ENCODE measurements around the gene RASGEF1C.

The RASGEF1C gene

GRCh38 chr5:180209137-180209581, at the start of gene RASGEF1C:
RASGEF1C (minus strand) TSS chr5:180209211; CDS start chr5:180138052, 71,159 bp downstream.
- Histone ChIP-seq H3K9me3 (ENCODE audit: control insufficient read depth, low read length) (no peaks in the 10 kb centered on the region), H3K27me3 (ENCODE audit: control insufficient read depth, insufficient read depth, low read length) (peaks cover 25% of the 10 kb centered on the region), H3K36me3 (ENCODE audit: control insufficient read depth, insufficient read depth, low read length) (no peaks in the 10 kb centered on the region), H3K9ac (ENCODE audit: low read length) (no peak within 1 kb of the TSS), H3K4me3 (ENCODE audit: low read length) (no peak within 1 kb of the TSS), H3K4me1 (ENCODE audit: control insufficient read depth, insufficient read depth, low read length) (peaks cover 4% of the 10 kb centered on the region)

- H3K9ac ChIP-seq (ENCODE audit: low read length) = no peak overlapping the region
- no peak overlapping the region for H3K4me3 ChIP-seq (ENCODE audit: low read length)
- H3K36me3 ChIP-seq (ENCODE audit: control insufficient read depth, insufficient read depth, low read length) = no peaks in the 10 kb centered on the region
- no peaks in the 10 kb centered on the region for H3K4me1 ChIP-seq (ENCODE audit: control insufficient read depth, insufficient read depth, low read length)
- no peaks in the 10 kb centered on the region for H3K27me3 ChIP-seq (ENCODE audit: control insufficient read depth, insufficient read depth, low read length)
- peaks cover 42% of the 10 kb centered on the region for H3K9me3 ChIP-seq (ENCODE audit: control insufficient read depth, low read length)
Measured at GRCh38 chr5:180253036-180253824, 44.2 kb upstream of the RASGEF1C start.

- Histone ChIP-seq H3K9ac (ENCODE audit: low read length) (no peak overlapping the region), H3K4me3 (ENCODE audit: low read length) (no peak overlapping the region), H3K9me3 (ENCODE audit: control insufficient read depth, low read length) (peaks cover 28% of the 10 kb centered on the region), H3K27me3 (ENCODE audit: control insufficient read depth, insufficient read depth, low read length) (no peaks in the 10 kb centered on the region), H3K36me3 (ENCODE audit: control insufficient read depth, insufficient read depth, low read length) (peaks cover 5% of the 10 kb centered on the region), H3K4me1 (ENCODE audit: control insufficient read depth, insufficient read depth, low read length) (no peaks in the 10 kb centered on the region)
Measured at GRCh38 chr5:180251887-180252286, 42.9 kb upstream of the RASGEF1C start.

- Histone ChIP-seq H3K9me3 (ENCODE audit: control insufficient read depth, low read length) (peaks cover 21% of the 10 kb centered on the region), H3K4me3 (ENCODE audit: low read length) (no peak overlapping the region), H3K36me3 (ENCODE audit: control insufficient read depth, insufficient read depth, low read length) (peaks cover 5% of the 10 kb centered on the region), H3K27me3 (ENCODE audit: control insufficient read depth, insufficient read depth, low read length) (no peaks in the 10 kb centered on the region), H3K9ac (ENCODE audit: low read length) (no peak overlapping the region), H3K4me1 (ENCODE audit: control insufficient read depth, insufficient read depth, low read length) (no peaks in the 10 kb centered on the region)
Measured at GRCh38 chr5:180251141-180251540, 42.1 kb upstream of the RASGEF1C start.

- Histone ChIP-seq H3K9me3 (ENCODE audit: control insufficient read depth, low read length) (peaks cover 15% of the 10 kb centered on the region), H3K27me3 (ENCODE audit: control insufficient read depth, insufficient read depth, low read length) (no peaks in the 10 kb centered on the region), H3K4me3 (ENCODE audit: low read length) (no peak overlapping the region), H3K9ac (ENCODE audit: low read length) (no peak overlapping the region), H3K4me1 (ENCODE audit: control insufficient read depth, insufficient read depth, low read length) (no peaks in the 10 kb centered on the region), H3K36me3 (ENCODE audit: control insufficient read depth, insufficient read depth, low read length) (peaks cover 5% of the 10 kb centered on the region)
Measured at GRCh38 chr5:180250329-180250728, 41.3 kb upstream of the RASGEF1C start.

- no peaks in the 10 kb centered on the region for H3K36me3 ChIP-seq (ENCODE audit: control insufficient read depth, insufficient read depth, low read length)
- H3K4me1 ChIP-seq (ENCODE audit: control insufficient read depth, insufficient read depth, low read length) = no peaks in the 10 kb centered on the region
- H3K9me3 ChIP-seq (ENCODE audit: control insufficient read depth, low read length) = no peaks in the 10 kb centered on the region
- no peak overlapping the region for H3K9ac ChIP-seq (ENCODE audit: low read length)
- no peak overlapping the region for H3K4me3 ChIP-seq (ENCODE audit: low read length)
- no peaks in the 10 kb centered on the region for H3K27me3 ChIP-seq (ENCODE audit: control insufficient read depth, insufficient read depth, low read length)
Measured at GRCh38 chr5:180241600-180241999, 32.6 kb upstream of the RASGEF1C start.

- Histone ChIP-seq H3K27me3 (ENCODE audit: control insufficient read depth, insufficient read depth, low read length) (no peaks in the 10 kb centered on the region), H3K4me3 (ENCODE audit: low read length) (no peak overlapping the region), H3K36me3 (ENCODE audit: control insufficient read depth, insufficient read depth, low read length) (no peaks in the 10 kb centered on the region), H3K9me3 (ENCODE audit: control insufficient read depth, low read length) (no peaks in the 10 kb centered on the region), H3K4me1 (ENCODE audit: control insufficient read depth, insufficient read depth, low read length) (no peaks in the 10 kb centered on the region), H3K9ac (ENCODE audit: low read length) (no peak overlapping the region)
Measured at GRCh38 chr5:180238631-180239030, 29.6 kb upstream of the RASGEF1C start.

- Histone ChIP-seq H3K9ac (ENCODE audit: low read length) (no peak overlapping the region), H3K4me1 (ENCODE audit: control insufficient read depth, insufficient read depth, low read length) (no peaks in the 10 kb centered on the region), H3K4me3 (ENCODE audit: low read length) (no peak overlapping the region), H3K36me3 (ENCODE audit: control insufficient read depth, insufficient read depth, low read length) (no peaks in the 10 kb centered on the region), H3K9me3 (ENCODE audit: control insufficient read depth, low read length) (no peaks in the 10 kb centered on the region), H3K27me3 (ENCODE audit: control insufficient read depth, insufficient read depth, low read length) (no peaks in the 10 kb centered on the region)
Measured at GRCh38 chr5:180235846-180236245, 26.8 kb upstream of the RASGEF1C start.

- no peaks in the 10 kb centered on the region for H3K9me3 ChIP-seq (ENCODE audit: control insufficient read depth, low read length)
- no peak overlapping the region for H3K9ac ChIP-seq (ENCODE audit: low read length)
- no peak overlapping the region for H3K4me3 ChIP-seq (ENCODE audit: low read length)
- no peaks in the 10 kb centered on the region for H3K4me1 ChIP-seq (ENCODE audit: control insufficient read depth, insufficient read depth, low read length)
- no peaks in the 10 kb centered on the region for H3K27me3 ChIP-seq (ENCODE audit: control insufficient read depth, insufficient read depth, low read length)
- no peaks in the 10 kb centered on the region for H3K36me3 ChIP-seq (ENCODE audit: control insufficient read depth, insufficient read depth, low read length)
Measured at GRCh38 chr5:180235077-180235476, 26.1 kb upstream of the RASGEF1C start.

GRCh38 chr5:180234271-180234670, 25.3 kb upstream of the RASGEF1C start:
- no peaks in the 10 kb centered on the region for H3K4me1 ChIP-seq (ENCODE audit: control insufficient read depth, insufficient read depth, low read length)
- H3K36me3 ChIP-seq (ENCODE audit: control insufficient read depth, insufficient read depth, low read length) = no peaks in the 10 kb centered on the region
- no peak overlapping the region for H3K4me3 ChIP-seq (ENCODE audit: low read length)
- H3K27me3 ChIP-seq (ENCODE audit: control insufficient read depth, insufficient read depth, low read length) = no peaks in the 10 kb centered on the region
- H3K9ac ChIP-seq (ENCODE audit: low read length) = no peak overlapping the region
- no peaks in the 10 kb centered on the region for H3K9me3 ChIP-seq (ENCODE audit: control insufficient read depth, low read length)

GRCh38 chr5:180233729-180234128, 24.7 kb upstream of the RASGEF1C start:
- Histone ChIP-seq H3K27me3 (ENCODE audit: control insufficient read depth, insufficient read depth, low read length) (no peaks in the 10 kb centered on the region), H3K4me3 (ENCODE audit: low read length) (no peak overlapping the region), H3K9me3 (ENCODE audit: control insufficient read depth, low read length) (no peaks in the 10 kb centered on the region), H3K9ac (ENCODE audit: low read length) (no peak overlapping the region), H3K4me1 (ENCODE audit: control insufficient read depth, insufficient read depth, low read length) (no peaks in the 10 kb centered on the region), H3K36me3 (ENCODE audit: control insufficient read depth, insufficient read depth, low read length) (no peaks in the 10 kb centered on the region)

- Histone ChIP-seq H3K27me3 (ENCODE audit: control insufficient read depth, insufficient read depth, low read length) (no peaks in the 10 kb centered on the region), H3K9ac (ENCODE audit: low read length) (no peak overlapping the region), H3K4me3 (ENCODE audit: low read length) (no peak overlapping the region), H3K4me1 (ENCODE audit: control insufficient read depth, insufficient read depth, low read length) (no peaks in the 10 kb centered on the region), H3K9me3 (ENCODE audit: control insufficient read depth, low read length) (no peaks in the 10 kb centered on the region), H3K36me3 (ENCODE audit: control insufficient read depth, insufficient read depth, low read length) (no peaks in the 10 kb centered on the region)
Measured at GRCh38 chr5:180230017-180230416, 21.0 kb upstream of the RASGEF1C start.

Data from mucosa of stomach (tissue), 1 donor.